Measurements from ENCODE around the gene TNS3. TPM values are rescaled to one million over a fixed set of nuclear protein-coding genes. Genes with fewer than 3 reads are reported as not detected.
A peak's percentile ranks its signal among the peaks of the same experiment; 100 is the strongest.

TNS3 gene
- total and polyA plus RNA-seq, 9 of the 15 experiments (the other 6 are each of a cell fraction or from before 2014, with no cell fraction given) = 0.20 TPM; not detected in 8

GRCh38 chr7:47239931-47240421 lies 341.9 kb downstream of the TNS3 start:
- Histone ChIP-seq H3K4me2 (ENCODE audit: insufficient read depth, low read length) (no peak overlapping the region), H3K27me3 (ENCODE audit: control insufficient read depth in 2 of 2, insufficient read depth in 2 of 2, low read length in 2 of 2) (peaks cover 0 to 34% of the 10 kb centered on the region in 2 experiments; a peak in 4 of 5 replicates), H3K4me1 (replicated peaks in 1 of 2; ENCODE audit: control insufficient read depth in 2 of 2, insufficient read depth in 2 of 2, low read length in 2 of 2) (no peaks in the 10 kb centered on the region), H3K9me3 (replicated peaks; ENCODE audit: control insufficient read depth, insufficient read depth, low read depth, low read length) (no peaks in the 10 kb centered on the region), H2AFZ (ENCODE audit: low read depth, low read length) (no peak overlapping the region), H3K9me1 (ENCODE audit: control insufficient read depth, insufficient read depth, low read length) (no peaks in the 10 kb centered on the region), H3K9ac (ENCODE audit: insufficient read depth in 1 of 2, low read depth in 2 of 2, low read length in 2 of 2) (no peak overlapping the region), H4K20me1 (replicated peaks; ENCODE audit: control insufficient read depth, insufficient read depth, low read length) (no peaks in the 10 kb centered on the region), H3K79me2 (ENCODE audit: control insufficient read depth, insufficient read depth, low read length) (no peaks in the 10 kb centered on the region), H3K36me3 (ENCODE audit: control insufficient read depth, insufficient read depth, low read length) (no peaks in the 10 kb centered on the region), H3K27ac (ENCODE audit: extremely low read depth, low read depth, low read length) (no peak overlapping the region), H3K4me3 (no peak overlapping the region)
- DNase-seq (ENCODE audit: extremely low read depth in 1 of 4, low spot score in 3 of 4) (no peak), FAIRE-seq (no peak), ATAC-seq (no peak)
- CTCF ChIA-PET (ENCODE audit: low intra/inter-chr PET ratio) = no interaction called here
- in situ Hi-C loops (cut with MboI) (no loop called here), intact Hi-C loops (cut with micrococcal nuclease) (no loop called here)
- POLR2A ChIA-PET = no interaction called here
- WGBS (ENCODE audit: insufficient coverage, low coverage, missing lambda C conversion rate) = 4% methylated on average over 3 of the region's 3 CpGs
- TF ChIP-seq ZNF134 (CRISPR knock-in tag; conservative IDR thresholded peaks at IDR 0.05) (no peak), CSDE1 (IDR thresholded peaks at IDR 0.05) (no peak)
- BruUV-seq (replicated peaks) = no TSS peak

- WGBS (ENCODE audit: insufficient coverage, low coverage, missing lambda C conversion rate) = 3% methylated on average over 7 of the region's 7 CpGs
- Histone ChIP-seq H3K4me2 (ENCODE audit: insufficient read depth, low read length) (no peak overlapping the region), H3K27ac (ENCODE audit: extremely low read depth, low read depth, low read length) (no peak overlapping the region), H3K9ac (ENCODE audit: insufficient read depth in 1 of 2, low read depth in 2 of 2, low read length in 2 of 2) (peak overlapping the region in 1 of 2 experiments; percentile 50; a peak in 1 of 4 replicates), H3K79me2 (ENCODE audit: control insufficient read depth, insufficient read depth, low read length) (no peaks in the 10 kb centered on the region), H3K4me1 (replicated peaks in 1 of 2; ENCODE audit: control insufficient read depth in 2 of 2, insufficient read depth in 2 of 2, low read length in 2 of 2) (no peaks in the 10 kb centered on the region), H3K36me3 (ENCODE audit: control insufficient read depth, insufficient read depth, low read length) (no peaks in the 10 kb centered on the region), H2AFZ (ENCODE audit: low read depth, low read length) (no peak overlapping the region), H4K20me1 (replicated peaks; ENCODE audit: control insufficient read depth, insufficient read depth, low read length) (no peaks in the 10 kb centered on the region), H3K27me3 (ENCODE audit: control insufficient read depth in 2 of 2, insufficient read depth in 2 of 2, low read length in 2 of 2) (peaks cover 0 to 25% of the 10 kb centered on the region in 2 experiments; a peak in 4 of 5 replicates), H3K9me1 (ENCODE audit: control insufficient read depth, insufficient read depth, low read length) (no peaks in the 10 kb centered on the region), H3K4me3 (no peak overlapping the region), H3K9me3 (replicated peaks; ENCODE audit: control insufficient read depth, insufficient read depth, low read depth, low read length) (no peaks in the 10 kb centered on the region)
- POLR2A ChIA-PET = no interaction called here
- ATAC-seq = no peak
- TF ChIP-seq EP400 (IDR thresholded peaks at IDR 0.05) = no peak
- TF ChIP-seq FOS (IDR thresholded peaks at IDR 0.05; ENCODE audit: extremely low read depth, insufficient read length) = no peak
- TF ChIP-seq ILK (tag; IDR thresholded peaks at IDR 0.05; ENCODE audit: borderline replicate concordance, low read depth) = no peak
- no peak for DNase-seq (ENCODE audit: extremely low read depth in 1 of 4, low spot score in 3 of 4)
- CTCF ChIA-PET (ENCODE audit: low intra/inter-chr PET ratio) = no interaction called here
- BruUV-seq (replicated peaks) = no TSS peak
- intact Hi-C loops (cut with micrococcal nuclease) (no loop called here), in situ Hi-C loops (cut with MboI) (no loop called here)
- FAIRE-seq = no peak
These were observed 342.9 kb downstream of the TNS3 start for GRCh38 chr7:47239034-47239433.
